Endothelial cell of umbilical vein (primary cell): Measurements from ENCODE around the gene OLFM2.

ENCODE experiments used
- CTCF ChIP-seq, 2 donors: IDR thresholded peaks; 1 replicate in 1 of 2; 2 replicates in 1 of 2; pipeline ENCODE4 v1.5.1; 2011; ENCODE audit warnings: low read length in 2 of 2, mild to moderate bottlenecking in 2 of 2, moderate library complexity in 2 of 2, control low read depth in 1 of 2, inconsistent platforms in 1 of 2, low read depth in 1 of 2; ENCODE audit not compliant: insufficient read depth in 1 of 2; ENCODE audit errors: extremely low read depth in 1 of 2
- EZH2 ChIP-seq: IDR thresholded peaks from 2 replicates; pipeline ENCODE4 v1.6.1; 2012; ENCODE audit warnings: borderline replicate concordance, low read depth, mild to moderate bottlenecking, moderate library complexity, low read length, inconsistent platforms; ENCODE audit not compliant: severe bottlenecking
- FOS ChIP-seq: IDR thresholded peaks from 2 replicates; pipeline ENCODE4 v1.6.1; 2011; ENCODE audit warnings: mild to moderate bottlenecking, low read length, moderate library complexity, borderline replicate concordance; ENCODE audit not compliant: insufficient read depth
- GATA2 ChIP-seq: IDR thresholded peaks from 2 replicates; pipeline ENCODE4 v1.7.0; 2011; ENCODE audit warnings: low read depth, mild to moderate bottlenecking, moderate library complexity, mixed read lengths, low read length; ENCODE audit not compliant: insufficient read length, insufficient read depth
- POLR2A ChIP-seq: IDR thresholded peaks from 2 replicates; pipeline ENCODE4 v1.6.1; 2012; ENCODE audit warnings: low read depth, mild to moderate bottlenecking, control low read depth, low read length
- POLR2AphosphoS5 ChIP-seq: IDR thresholded peaks from 2 replicates; pipeline ENCODE4 v1.6.1; 2012; ENCODE audit warnings: low read depth, mild to moderate bottlenecking, control low read depth, low read length, moderate library complexity; ENCODE audit not compliant: insufficient read depth

- no peak for TF ChIP-seq CTCF (IDR thresholded peaks at IDR 0.05; ENCODE audit: extremely low read depth in 1 of 2, insufficient read depth in 1 of 2, low read depth in 1 of 2, low read length in 2 of 2)
- no peak for TF ChIP-seq POLR2A
- no peak for TF ChIP-seq EZH2
- no peak for TF ChIP-seq POLR2AphosphoS5
- no peak for TF ChIP-seq FOS
- TF ChIP-seq GATA2: no peak
Observed at GRCh38 chr19:9937001-9937411, 691 bp upstream of the OLFM2 start.
